SHP77 (cell line): ENCODE data around the gene SPRR1B.
"Not testable (repeated sequence)": the region's sequence is repeated elsewhere in the genome, so short reads cannot be mapped to it uniquely, and the experiment has no call there.

ENCODE experiments used
- DNase-seq, 2 experiments: peaks; one replicate each; lab custom pipeline; 2025; lab: John Stamatoyannopoulos, UW

Gene SPRR1B

GRCh38 chr1:153040950-153041631 lies 10.1 kb downstream of the SPRR1B start, which contains the start of gene SPRR2D:
SPRR2D (minus strand) TSS chr1:153041120; CDS start chr1:153040346, 774 bp downstream.
- no peak for DNase-seq

DNA sequence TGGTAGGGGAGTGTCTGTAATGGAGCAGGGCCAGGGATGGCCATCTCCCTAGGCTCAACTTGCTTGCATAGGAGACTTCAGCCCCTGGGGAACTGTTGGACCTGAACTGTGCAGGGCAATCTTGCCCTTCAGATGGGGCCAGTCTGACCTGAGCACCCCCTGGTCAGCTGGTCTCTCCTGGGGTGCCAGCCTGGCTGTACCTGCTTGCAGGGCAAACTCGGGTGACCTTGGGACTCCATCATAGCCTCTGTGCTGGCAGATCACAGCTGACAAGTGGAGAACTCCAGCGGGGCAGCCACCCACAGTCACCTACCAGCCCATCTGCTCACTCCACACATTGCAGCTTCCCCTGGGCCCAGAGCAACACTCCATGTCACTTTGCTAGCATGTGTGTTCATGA lies 18.2 kb downstream of the SPRR1B start:
- DNase-seq, result no peak

DNA sequence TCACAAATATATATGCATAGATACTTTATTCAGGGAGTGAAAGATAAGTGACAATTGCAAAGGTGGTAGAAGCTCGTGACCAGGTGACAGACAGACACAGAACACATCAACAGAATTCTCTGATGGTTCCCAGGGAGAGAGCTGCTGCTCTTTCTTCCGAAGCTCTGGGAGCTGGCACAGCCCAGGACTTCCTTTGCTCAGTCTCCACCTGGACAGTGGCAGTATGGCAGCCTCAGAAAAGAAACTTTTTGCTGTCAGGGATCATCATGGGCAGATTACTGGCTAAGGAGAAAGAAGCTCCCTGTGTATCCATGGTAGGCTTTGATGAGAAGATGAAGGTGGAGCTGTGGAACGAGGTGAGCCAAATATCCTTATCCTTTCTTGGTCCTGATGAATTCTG lies 25.1 kb downstream of the SPRR1B start:
- DNase-seq, result not testable (repeated sequence)

GRCh38 chr1:153057375-153057774 lies 26.4 kb downstream of the SPRR1B start, which contains the start of gene SPRR2A:
SPRR2A (minus strand) TSS chr1:153057512; CDS start chr1:153056735, 777 bp downstream.
- DNase-seq, result no peak

DNA sequence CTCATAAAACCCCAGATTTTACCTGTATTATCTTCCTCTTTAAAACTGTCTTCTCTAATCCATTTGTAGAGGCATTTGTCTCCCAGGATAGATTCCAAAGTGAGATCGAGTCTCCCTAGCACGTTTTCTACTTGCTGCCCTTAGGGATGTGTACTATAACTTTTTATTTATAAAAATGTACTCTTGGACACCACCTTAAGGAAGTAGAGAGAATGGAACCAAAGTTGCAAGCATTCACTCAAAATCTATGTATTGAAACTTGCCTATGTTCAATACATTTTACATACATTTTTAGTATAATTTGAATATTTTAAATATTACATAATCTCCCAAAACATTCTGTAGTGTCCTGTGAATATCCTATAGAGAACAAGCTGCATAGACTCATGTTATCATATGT lies 27.2 kb downstream of the SPRR1B start:
- no peak for DNase-seq

- no peak for DNase-seq
Measured at GRCh38 chr1:153058826-153059784, 28.1 kb downstream of the SPRR1B start.

DNA sequence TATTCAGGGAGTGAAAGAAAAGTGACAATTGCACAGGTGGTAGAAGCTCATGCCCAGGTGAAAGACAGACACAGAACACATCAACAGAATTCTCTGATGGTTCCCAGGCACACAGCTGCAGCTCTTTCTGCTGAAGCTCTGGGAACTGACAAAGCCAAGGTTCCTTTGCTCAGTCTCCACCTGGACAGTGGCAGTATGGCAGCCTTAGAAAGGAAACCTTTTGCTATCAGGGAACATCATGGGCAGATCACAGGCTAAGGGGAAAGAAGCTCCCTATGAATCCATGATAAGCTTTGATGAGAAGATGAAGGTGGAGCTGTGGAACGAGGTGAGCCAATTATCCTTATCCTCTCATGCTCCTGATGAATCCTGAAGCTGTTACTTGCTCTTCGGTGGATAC lies 39.2 kb downstream of the SPRR1B start:
- DNase-seq, result no peak

DNA sequence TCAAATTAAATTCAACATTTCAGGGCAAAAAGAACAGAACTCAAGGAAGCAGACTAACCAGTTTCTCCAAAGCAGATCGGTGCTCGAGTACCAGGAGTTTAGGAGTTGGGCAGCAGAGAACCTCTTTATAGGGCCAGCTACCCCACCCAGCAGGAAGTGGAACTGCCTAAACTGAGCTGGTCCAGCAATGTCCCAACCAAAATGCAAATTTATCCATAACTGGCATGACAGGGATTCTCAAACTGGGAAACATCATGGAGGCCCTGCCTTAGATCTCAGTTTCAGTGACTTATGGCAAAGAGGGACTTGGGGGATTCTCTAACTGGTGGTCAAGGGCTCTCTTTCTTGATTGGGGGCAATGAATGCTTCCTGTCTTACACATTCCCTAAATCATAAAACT lies 40.5 kb downstream of the SPRR1B start, which contains the start of gene SPRR2B:
SPRR2B (minus strand) TSS at position 101 of the 400 bp plus-strand sequence. CDS start 772 bp downstream, outside the sequence.
- no peak for DNase-seq

GRCh38 chr1:153072806-153073726 lies 42.1 kb downstream of the SPRR1B start:
- DNase-seq, result no peak

DNA sequence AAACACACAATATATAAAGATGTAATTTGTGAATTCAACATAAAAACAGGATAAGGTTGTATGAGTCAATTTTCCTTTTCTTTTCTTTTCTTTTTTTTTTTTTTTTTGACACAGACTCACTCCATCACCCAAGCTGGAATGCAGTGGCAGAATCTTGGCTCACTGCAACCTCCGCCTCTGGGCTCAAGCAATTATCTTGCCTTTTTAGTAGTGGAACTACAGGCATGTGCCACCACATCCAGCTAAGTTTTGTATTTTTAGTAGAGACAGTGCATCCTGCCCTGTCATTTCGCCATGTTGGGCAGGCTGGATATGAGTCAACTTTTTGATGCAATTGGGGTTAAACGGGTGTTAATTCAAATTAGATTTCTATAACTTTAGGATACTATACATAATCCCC lies 50.7 kb downstream of the SPRR1B start:
- DNase-seq, result no peak
